C4-2B (cell line): Measurements from ENCODE around the gene APCDD1L.

ENCODE experiments used
- ZFX ChIP-seq: fragments of 450-650 bp; IDR thresholded peaks from 2 replicates; pipeline ENCODE4 v1.6.1; 2017
- TF ChIP-seq, protein P1 (sequence below): fragments of 450-650 bp; conservative IDR thresholded peaks from 2 replicates; pipeline ENCODE4 v1.5.1; 2017; ENCODE audit warnings: mild to moderate bottlenecking

DNA sequence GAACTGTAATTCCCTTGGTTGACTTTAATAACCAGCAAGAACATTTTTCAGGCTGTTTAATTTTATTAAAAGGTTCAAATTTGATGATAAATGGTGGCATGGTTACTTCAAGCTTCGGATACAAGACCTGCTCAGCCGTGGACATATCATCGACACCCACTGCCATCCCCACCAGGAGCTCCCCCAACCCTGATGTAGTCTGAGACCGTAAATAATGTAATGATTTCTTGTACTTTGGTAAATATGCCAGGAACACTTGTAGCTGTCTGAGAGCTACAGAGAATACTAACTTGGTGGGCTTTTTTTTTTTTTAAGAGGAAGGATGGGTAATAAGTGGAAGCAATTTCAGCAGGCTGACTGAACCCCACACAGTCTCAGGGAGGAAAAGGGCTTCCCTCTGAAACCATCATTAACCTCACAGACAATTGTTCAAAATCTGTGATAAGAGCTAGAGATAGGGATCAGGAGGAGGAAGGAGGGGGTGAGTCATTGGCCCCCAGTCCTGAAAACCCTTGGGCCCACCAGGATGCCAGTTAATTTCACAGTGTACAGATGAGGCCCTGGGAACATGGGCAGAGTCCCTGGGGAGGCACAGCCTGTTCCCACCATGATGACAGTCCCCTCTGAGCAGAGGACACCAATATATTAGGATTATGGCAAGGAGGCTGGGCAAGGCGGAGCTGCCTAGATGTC is 56.0 kb downstream of the APCDD1L start:
- TF ChIP-seq, protein P1, sequence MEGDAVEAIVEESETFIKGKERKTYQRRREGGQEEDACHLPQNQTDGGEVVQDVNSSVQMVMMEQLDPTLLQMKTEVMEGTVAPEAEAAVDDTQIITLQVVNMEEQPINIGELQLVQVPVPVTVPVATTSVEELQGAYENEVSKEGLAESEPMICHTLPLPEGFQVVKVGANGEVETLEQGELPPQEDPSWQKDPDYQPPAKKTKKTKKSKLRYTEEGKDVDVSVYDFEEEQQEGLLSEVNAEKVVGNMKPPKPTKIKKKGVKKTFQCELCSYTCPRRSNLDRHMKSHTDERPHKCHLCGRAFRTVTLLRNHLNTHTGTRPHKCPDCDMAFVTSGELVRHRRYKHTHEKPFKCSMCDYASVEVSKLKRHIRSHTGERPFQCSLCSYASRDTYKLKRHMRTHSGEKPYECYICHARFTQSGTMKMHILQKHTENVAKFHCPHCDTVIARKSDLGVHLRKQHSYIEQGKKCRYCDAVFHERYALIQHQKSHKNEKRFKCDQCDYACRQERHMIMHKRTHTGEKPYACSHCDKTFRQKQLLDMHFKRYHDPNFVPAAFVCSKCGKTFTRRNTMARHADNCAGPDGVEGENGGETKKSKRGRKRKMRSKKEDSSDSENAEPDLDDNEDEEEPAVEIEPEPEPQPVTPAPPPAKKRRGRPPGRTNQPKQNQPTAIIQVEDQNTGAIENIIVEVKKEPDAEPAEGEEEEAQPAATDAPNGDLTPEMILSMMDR: no peak
- TF ChIP-seq ZFX: no peak
